HepG2 (cell line): ENCODE data around the gene NUDT21. TPM values are rescaled to one million over a fixed set of nuclear protein-coding genes. Genes with fewer than 3 reads are reported as not detected.

ENCODE experiments used
- ATAC-seq: fragments of 200-7000 bp; cut with Tn5 transposase; 3 replicates; pipeline ENCODE4 v1.9.1; 2020; ENCODE audit warnings: mild to moderate bottlenecking, moderate library complexity
- BruUV-seq: library from RNA; stranded (reverse); fragments of 400-500 nt; replicated peaks from 2 replicates; lab custom pipeline; 2021; lab: Mats Ljungman, UMichigan
- CTCF ChIA-PET: fragments of 300-600 bp; formaldehyde crosslinking; extraction: SDS; loops from one replicate; lab custom pipeline; 2021; ENCODE audit warnings: low total read pairs, inconsistent platforms, low intra/inter-chr PET ratio; lab: Yijun Ruan, JAX
- POLR2A ChIA-PET: fragments of 350-600 bp; sonication (Branson Sonifier 250); formaldehyde crosslinking; loops from one replicate; lab custom pipeline; 2020; ENCODE audit warnings: antibody characterized with exemption, inconsistent platforms; lab: Yijun Ruan, JAX
- DNase-seq: peaks from one replicate; pipeline ENCODE4 v3.0.0-alpha.2; 2015; ENCODE audit warnings: low spot score
- FAIRE-seq: peaks from 3 replicates; lab custom pipeline; 2011; peaks lifted over from hg19 to GRCh38; lab: Jason Lieb, UNC
- H2AFZ ChIP-seq: one replicate; pipeline ENCODE4 v1.6.1; 2011; ENCODE audit warnings: low read length, inconsistent platforms
- H3K27ac ChIP-seq: fragments of 300-600 bp; 3 replicates; pipeline ENCODE4 v1.8.0; 2011; ENCODE audit warnings: mixed run types, mild to moderate bottlenecking, mixed read lengths, low read length, inconsistent platforms; ENCODE audit not compliant: insufficient read depth; ENCODE audit errors: extremely low read length
- H3K27me3 ChIP-seq, 2 experiments: fragments of 200-600 bp in 1 of 2; 2 replicates in 1 of 2; 3 replicates in 1 of 2; pipeline versions ENCODE4 v1.6.0 to v1.8.0; 2011; ENCODE audit warnings: low read length in 2 of 2, mild to moderate bottlenecking in 2 of 2, moderate library complexity in 2 of 2, inconsistent platforms in 1 of 2; ENCODE audit not compliant: insufficient read depth in 2 of 2, control insufficient read depth in 1 of 2
- H3K36me3 ChIP-seq, 2 experiments: fragments of 200-600 bp in 1 of 2; replicated peaks in 1 of 2; 2 replicates in 1 of 2; 3 replicates in 1 of 2; pipeline versions ENCODE4 v1.5.1 to v1.8.0; 2011; ENCODE audit warnings: low read length in 2 of 2, inconsistent platforms in 1 of 2; ENCODE audit not compliant: insufficient read depth in 2 of 2, control insufficient read depth in 1 of 2
- H3K4me1 ChIP-seq: 2 replicates; pipeline ENCODE4 v1.5.1; 2012; ENCODE audit warnings: low read length, inconsistent platforms; ENCODE audit not compliant: insufficient read depth
- H3K4me2 ChIP-seq: 2 replicates; pipeline ENCODE4 v1.6.0; 2011; ENCODE audit warnings: low read depth, low read length, inconsistent platforms
- H3K4me3 ChIP-seq, 3 experiments: fragments of 200-600 bp in 1 of 3; sonication (generic), shearing (Covaris generic) in 1 of 3; replicated peaks in 1 of 3; 2 replicates each; pipeline ENCODE4 v1.5.1; 2011 to 2016; ENCODE audit warnings: low read length in 3 of 3, inconsistent platforms in 2 of 3, low read depth in 2 of 3, mild to moderate bottlenecking in 2 of 3, control low read depth in 1 of 3, mixed read lengths in 1 of 3; ENCODE audit not compliant: insufficient read depth in 1 of 3
- H3K79me2 ChIP-seq: one replicate; pipeline ENCODE4 v1.6.1; 2011; ENCODE audit warnings: low read length, inconsistent platforms; ENCODE audit not compliant: insufficient read depth
- H3K9ac ChIP-seq: 2 replicates; pipeline ENCODE4 v1.6.0; 2011; ENCODE audit warnings: mild to moderate bottlenecking, low read depth, low read length, inconsistent platforms; ENCODE audit not compliant: insufficient read depth
- H3K9me3 ChIP-seq: 2 replicates; pipeline ENCODE4 v1.5.1; 2012; ENCODE audit warnings: mild to moderate bottlenecking, low read length
- H4K20me1 ChIP-seq: 2 replicates; pipeline ENCODE4 v1.6.0; 2011; ENCODE audit warnings: inconsistent platforms, mild to moderate bottlenecking, low read length, moderate library complexity; ENCODE audit not compliant: insufficient read depth
- E2F5 ChIP-seq: sonication (generic); formaldehyde crosslinking; conservative IDR thresholded peaks from 2 replicates; pipeline ENCODE4 v1.4.0; 2020; ENCODE audit warnings: missing genetic modification reagents
- IRX3 ChIP-seq: sonication (generic); formaldehyde crosslinking; IDR thresholded peaks from 2 replicates; pipeline ENCODE4 v1.8.1; 2023; ENCODE audit warnings: mild to moderate bottlenecking, low read depth, missing genetic modification reagents, borderline replicate concordance
- PHF8 ChIP-seq: sonication (generic); formaldehyde crosslinking; IDR thresholded peaks from 2 replicates; pipeline ENCODE4 v1.5.0; 2020; ENCODE audit warnings: missing genetic modification reagents
- SAP130 ChIP-seq: IDR thresholded peaks from 2 replicates; pipeline ENCODE4 v1.6.1; 2016; ENCODE audit warnings: low read depth
- SKI ChIP-seq: fragments of 450-650 bp; IDR thresholded peaks from one replicate; pipeline ENCODE4 v1.6.1; 2018; ENCODE audit warnings: mild to moderate bottlenecking; ENCODE audit not compliant: partially characterized antibody
- ZHX1 ChIP-seq: sonication (generic); formaldehyde crosslinking; IDR thresholded peaks from 2 replicates; pipeline ENCODE4 v1.8.1; 2022; ENCODE audit warnings: low read depth, mild to moderate bottlenecking, missing genetic modification reagents
- ZKSCAN1 ChIP-seq: fragments of 150-350 bp; IDR thresholded peaks from 2 replicates; pipeline ENCODE4 v1.6.1; 2014; ENCODE audit warnings: low read length
- in situ Hi-C: cut with HindIII; loops from 2 replicates; pipeline ENCODE4 v1.10.0; 2017; ENCODE audit warnings: low pct_unique_long_range_greater_than_20kb; ENCODE audit not compliant: extremely low pct_ligation_motif_present
- intact Hi-C: fragments of 100-400 bp; cut with micrococcal nuclease; formaldehyde crosslinking; loops from one replicate; pipeline ENCODE4 v1.10.0; 2022; ENCODE audit not compliant: unreplicated experiment
- polyA plus RNA-seq, 8 experiments: library from polyadenylated mRNA; depleted of rRNA in 3 of 8; stranded (reverse) in 7 of 8; unstranded in 1 of 8; fragments of >200 nt; fragmentation: Illumina TruSeq in 4 of 8; extraction: Trizol in 4 of 8; gene quantifications; 2 replicates each; pipeline versions ENCODE4 v1.2.1 to v1.2.3, GENCODE V29; 2011 to 2016; ENCODE audit warnings: low read depth in 4 of 8, missing spikeins in 1 of 8, mixed read lengths in 1 of 8; ENCODE audit not compliant: insufficient read depth in 1 of 8
- total RNA-seq, 5 experiments: library from RNA; depleted of rRNA; stranded (reverse); fragments of >200 nt; fragmentation: Illumina TruSeq; extraction: Trizol; gene quantifications; 2 replicates each; pipeline ENCODE4 v1.2.3, GENCODE V29; 2016; ENCODE audit warnings: low read depth in 1 of 5

Gene NUDT21
- total and polyA plus RNA-seq, 2 of the 13 experiments (the other 11 are each of a cell fraction or from before 2014, with no cell fraction given) = 177 to 210 TPM

DNA sequence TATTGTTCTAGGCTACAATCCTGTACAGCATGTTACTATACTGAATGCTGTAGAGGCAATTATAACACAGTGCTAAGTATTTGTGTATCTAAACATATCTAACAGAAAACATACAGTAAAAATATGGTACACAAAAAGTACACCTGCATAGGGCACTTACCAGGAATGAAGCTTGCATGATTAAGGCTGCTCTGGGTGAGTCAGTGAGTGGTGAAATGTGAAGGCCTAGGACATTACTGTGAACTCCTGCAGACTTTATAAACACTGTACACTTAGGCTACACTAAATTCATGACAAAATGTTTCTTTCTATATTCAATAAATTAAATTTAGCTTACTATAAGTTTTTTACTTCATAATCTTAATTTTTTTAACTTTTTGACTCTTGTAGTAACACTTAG, 62.9 kb downstream of the NUDT21 start:
- H3K9me3 ChIP-seq = no peaks in the 10 kb centered on the region
- DNase-seq (no peak), FAIRE-seq (no peak), ATAC-seq (no peak)
- no TSS peak for BruUV-seq
- in situ Hi-C loops = no loop called here
- H3K4me1 ChIP-seq = peaks cover 15% of the 10 kb centered on the region
- H4K20me1 ChIP-seq = no peaks in the 10 kb centered on the region
- no peak overlapping the region for H3K9ac ChIP-seq
- H3K79me2 ChIP-seq = no peaks in the 10 kb centered on the region
- H3K27me3 ChIP-seq = no peaks in the 10 kb centered on the region
- ChIA-PET POLR2A (no interaction called here), CTCF (no interaction called here)
- H3K4me3 ChIP-seq = no peak overlapping the region
- H3K27ac ChIP-seq = no peak overlapping the region
- no peak overlapping the region for H3K4me2 ChIP-seq
- intact Hi-C loops = no loop called here
- H2AFZ ChIP-seq = no peak overlapping the region
- TF ChIP-seq SAP130 (no peak), ZKSCAN1 (no peak), PHF8 (no peak), SKI (no peak), ZHX1 (CRISPR knock-in tag) (no peak), IRX3 (no peak), E2F5 (no peak)
- peaks cover 20 to 73% of the 10 kb centered on the region in 2 experiments for H3K36me3 ChIP-seq
